T follicular helper cell (primary cell): ENCODE data around the gene RBM4B.

ENCODE experiments used
- DNase-seq: peaks from one replicate; pipeline ENCODE4 v3.0.0-alpha.2; 2020; ENCODE audit warnings: low read depth

The RBM4B gene

GRCh38 chr11:66686801-66687750 lies 9.4 kb upstream of the RBM4B start:
- no peak for DNase-seq

GRCh38 chr11:66686100-66686785 lies 8.6 kb upstream of the RBM4B start:
- no peak for DNase-seq

GRCh38 chr11:66685276-66686099 lies 7.8 kb upstream of the RBM4B start:
- DNase-seq = no peak

- no peak for DNase-seq
Measured at GRCh38 chr11:66684635-66685034, 6.9 kb upstream of the RBM4B start.

- no peak for DNase-seq
Measured at GRCh38 chr11:66683877-66684276, 6.2 kb upstream of the RBM4B start.

GRCh38 chr11:66680966-66681645 lies 3.4 kb upstream of the RBM4B start:
- DNase-seq = no peak

GRCh38 chr11:66676931-66677598 lies 622 bp downstream of the RBM4B start:
- DNase-seq = no peak

- no peak for DNase-seq
Measured at GRCh38 chr11:66676282-66676919, 1.3 kb downstream of the RBM4B start.

GRCh38 chr11:66674964-66675602 lies 2.6 kb downstream of the RBM4B start:
- no peak for DNase-seq

- no peak for DNase-seq
Measured at GRCh38 chr11:66670816-66671215, 6.9 kb downstream of the RBM4B start.

- DNase-seq = no peak
Measured at GRCh38 chr11:66665369-66665768, 12.3 kb downstream of the RBM4B start.

- DNase-seq = no peak
Measured at GRCh38 chr11:66663741-66664296, 13.9 kb downstream of the RBM4B start.

- no peak for DNase-seq
Measured at GRCh38 chr11:66659763-66660162, 17.9 kb downstream of the RBM4B start.

GRCh38 chr11:66653123-66653522 lies 24.6 kb downstream of the RBM4B start:
- DNase-seq = no peak

- DNase-seq = no peak
Measured at GRCh38 chr11:66652651-66653050, 25.0 kb downstream of the RBM4B start.

- no peak for DNase-seq
Measured at GRCh38 chr11:66651016-66651415, 26.7 kb downstream of the RBM4B start.

GRCh38 chr11:66649903-66650302 lies 27.8 kb downstream of the RBM4B start:
- no peak for DNase-seq

- DNase-seq = no peak
Measured at GRCh38 chr11:66646828-66647227, 30.9 kb downstream of the RBM4B start.

- no peak for DNase-seq
Measured at GRCh38 chr11:66643745-66644437, 33.8 kb downstream of the RBM4B start.
